Fibroblast of lung (primary cell): ENCODE results near the gene SPRR4.

ENCODE experiments used
- CTCF ChIP-seq, 2 donors: IDR thresholded peaks in 1 of 2; conservative IDR thresholded peaks in 1 of 2; 1 replicate in 1 of 2; 2 replicates in 1 of 2; pipeline ENCODE4 v1.5.1; 2011 to 2012; ENCODE audit warnings: low read length in 2 of 2, control low read depth in 1 of 2, inconsistent platforms in 1 of 2, low read depth in 1 of 2, mild to moderate bottlenecking in 1 of 2
- EZH2 ChIP-seq: IDR thresholded peaks from 2 replicates; pipeline ENCODE4 v1.5.1; 2012; ENCODE audit warnings: low read length, control low read depth, mild to moderate bottlenecking; ENCODE audit errors: missing control alignments

GRCh38 chr1:152959801-152960451, 10.5 kb upstream of the SPRR4 start:
- no peak for TF ChIP-seq CTCF (conservative IDR thresholded peaks at IDR 0.05 in 1 of 2, IDR thresholded peaks at IDR 0.05 in 1 of 2; ENCODE audit: low read depth in 1 of 2, low read length in 2 of 2)
- TF ChIP-seq EZH2: no peak
